Caco-2 (cell line): ENCODE results near the gene TMTC2. TPM values are rescaled to one million over a fixed set of nuclear protein-coding genes. Genes with fewer than 3 reads are reported as not detected.

Experiments used
- BruUV-seq: library from RNA; stranded (reverse); fragments of 400-500 nt; replicated peaks from 2 replicates; lab custom pipeline; 2021; lab: Mats Ljungman, UMichigan
- CTCF ChIA-PET: fragments of 300-600 bp; sonication (Branson Sonifier 250); formaldehyde crosslinking; loops from one replicate; lab custom pipeline; 2022; ENCODE audit warnings: antibody characterized with exemption; lab: Charles Lee
- POLR2A ChIA-PET: fragments of 300-600 bp; sonication (Branson Sonifier 250); formaldehyde crosslinking; loops from one replicate; lab custom pipeline; 2022; ENCODE audit warnings: antibody characterized with exemption; lab: Charles Lee
- DNase-seq, 2 experiments: peaks; one replicate each; pipeline versions ENCODE4 v3.0.0 to v3.0.0-alpha.2; 2020 to 2022
- H3K27me3 ChIP-seq: replicated peaks from 2 replicates; pipeline ENCODE4 v1.6.0; 2011; ENCODE audit warnings: low read length; ENCODE audit not compliant: control insufficient read depth, insufficient read depth
- H3K36me3 ChIP-seq: 2 replicates; pipeline ENCODE4 v1.5.1; 2011; ENCODE audit warnings: low read length; ENCODE audit not compliant: control insufficient read depth, insufficient read depth
- H3K4me1 ChIP-seq: fragments of 250-450 bp; sonication (Bioruptor Pico); 2 replicates; pipeline ENCODE4 v1.5.1; 2020; ENCODE audit warnings: mild to moderate bottlenecking
- H3K4me3 ChIP-seq: 2 replicates; pipeline ENCODE4 v1.5.1; 2011; ENCODE audit warnings: low read depth, mild to moderate bottlenecking, control low read depth, low read length
- H3K9me3 ChIP-seq: fragments of 250-450 bp; sonication (Bioruptor Pico); 2 replicates; pipeline ENCODE4 v1.5.1; 2020; ENCODE audit warnings: mild to moderate bottlenecking, moderate library complexity
- H3K27ac Mint-ChIP-seq: one replicate; pipeline ENCODE4 v1.8.0; 2022; ENCODE audit warnings: mixed read lengths; ENCODE audit not compliant: unreplicated experiment
- H3K27me3 Mint-ChIP-seq: one replicate; pipeline ENCODE4 v1.8.0; 2022; ENCODE audit warnings: mixed read lengths; ENCODE audit not compliant: insufficient read depth, unreplicated experiment
- H3K36me3 Mint-ChIP-seq: one replicate; pipeline ENCODE4 v1.8.0; 2022; ENCODE audit warnings: mild to moderate bottlenecking, mixed read lengths; ENCODE audit not compliant: insufficient read depth, unreplicated experiment
- H3K4me1 Mint-ChIP-seq: one replicate; pipeline ENCODE4 v1.8.0; 2022; ENCODE audit warnings: low read depth, mixed read lengths; ENCODE audit not compliant: unreplicated experiment
- H3K4me3 Mint-ChIP-seq: one replicate; pipeline ENCODE4 v1.8.0; 2022; ENCODE audit warnings: mild to moderate bottlenecking, moderate library complexity, mixed read lengths; ENCODE audit not compliant: unreplicated experiment
- H3K9me3 Mint-ChIP-seq: one replicate; pipeline ENCODE4 v1.8.0; 2022; ENCODE audit warnings: mixed read lengths; ENCODE audit not compliant: unreplicated experiment
- intact Hi-C: fragments of 100-400 bp; cut with micrococcal nuclease; formaldehyde crosslinking; loops from one replicate; pipeline ENCODE4 v1.10.0; 2022; ENCODE audit not compliant: unreplicated experiment
- total RNA-seq: library from RNA; stranded (reverse); gene quantifications from 2 replicates; pipeline ENCODE4 v1.2.3, GENCODE V29; 2022
- TF ChIP-seq, protein P1 (sequence below), 2 experiments: fragments of 200-600 bp in 1 of 2; IDR thresholded peaks; 1 replicate in 1 of 2; 2 replicates in 1 of 2; pipeline versions ENCODE4 v1.5.1 to v1.8.0; 2011 to 2022; ENCODE audit warnings: antibody characterized with exemption in 1 of 2, control low read depth in 1 of 2, inconsistent platforms in 1 of 2, low read depth in 1 of 2, low read length in 1 of 2, mild to moderate bottlenecking in 1 of 2, moderate library complexity in 1 of 2; ENCODE audit not compliant: insufficient read depth in 1 of 2, severe bottlenecking in 1 of 2, unreplicated experiment in 1 of 2

TMTC2 gene
- total RNA-seq, 1 experiment from 2014 or later: 2.2 TPM

DNA sequence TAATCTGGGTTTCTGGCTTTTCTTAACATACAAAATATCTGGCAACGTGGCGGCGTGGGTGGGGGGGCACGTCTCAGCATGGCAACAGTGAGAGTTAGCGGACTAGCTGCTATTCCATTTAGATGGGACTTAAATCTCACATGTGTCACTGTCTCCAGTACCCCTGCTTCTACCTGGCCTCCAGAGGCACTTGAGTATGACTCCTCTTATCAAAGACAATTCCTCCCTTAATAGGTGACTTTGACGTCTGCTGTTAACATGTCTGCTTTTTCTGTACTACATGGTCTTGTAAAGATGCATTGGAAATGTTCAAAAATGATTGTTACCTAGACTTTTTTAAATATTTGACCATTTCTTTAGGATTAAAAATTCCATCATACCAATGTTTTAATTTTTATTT, 456.2 kb downstream of the TMTC2 start:
- intact Hi-C loops: no loop called here
- H3K9me3 Mint-ChIP-seq: peaks cover 13% of the 10 kb centered on the region
- POLR2A ChIA-PET: no interaction called here
- no peaks in the 10 kb centered on the region for H3K27me3 Mint-ChIP-seq
- no peaks in the 10 kb centered on the region for H3K36me3 Mint-ChIP-seq
- Histone ChIP-seq H3K4me1 (no peaks in the 10 kb centered on the region), H3K4me3 (no peak overlapping the region), H3K36me3 (no peaks in the 10 kb centered on the region), H3K9me3 (peaks cover 8% of the 10 kb centered on the region; the same call in 1 of the 2 replicates), H3K27me3 (no peaks in the 10 kb centered on the region)
- H3K4me3 Mint-ChIP-seq: no peak overlapping the region
- BruUV-seq: no TSS peak
- TF ChIP-seq, protein P1, sequence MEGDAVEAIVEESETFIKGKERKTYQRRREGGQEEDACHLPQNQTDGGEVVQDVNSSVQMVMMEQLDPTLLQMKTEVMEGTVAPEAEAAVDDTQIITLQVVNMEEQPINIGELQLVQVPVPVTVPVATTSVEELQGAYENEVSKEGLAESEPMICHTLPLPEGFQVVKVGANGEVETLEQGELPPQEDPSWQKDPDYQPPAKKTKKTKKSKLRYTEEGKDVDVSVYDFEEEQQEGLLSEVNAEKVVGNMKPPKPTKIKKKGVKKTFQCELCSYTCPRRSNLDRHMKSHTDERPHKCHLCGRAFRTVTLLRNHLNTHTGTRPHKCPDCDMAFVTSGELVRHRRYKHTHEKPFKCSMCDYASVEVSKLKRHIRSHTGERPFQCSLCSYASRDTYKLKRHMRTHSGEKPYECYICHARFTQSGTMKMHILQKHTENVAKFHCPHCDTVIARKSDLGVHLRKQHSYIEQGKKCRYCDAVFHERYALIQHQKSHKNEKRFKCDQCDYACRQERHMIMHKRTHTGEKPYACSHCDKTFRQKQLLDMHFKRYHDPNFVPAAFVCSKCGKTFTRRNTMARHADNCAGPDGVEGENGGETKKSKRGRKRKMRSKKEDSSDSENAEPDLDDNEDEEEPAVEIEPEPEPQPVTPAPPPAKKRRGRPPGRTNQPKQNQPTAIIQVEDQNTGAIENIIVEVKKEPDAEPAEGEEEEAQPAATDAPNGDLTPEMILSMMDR (IDR thresholded peaks at IDR 0.05; ENCODE audit: insufficient read depth in 1 of 2, low read depth in 1 of 2, low read length in 1 of 2, severe bottlenecking in 1 of 2, unreplicated experiment in 1 of 2): no peak
- CTCF ChIA-PET: no interaction called here
- H3K27ac Mint-ChIP-seq: no peak overlapping the region
- H3K4me1 Mint-ChIP-seq: no peaks in the 10 kb centered on the region
- DNase-seq: no peak

DNA sequence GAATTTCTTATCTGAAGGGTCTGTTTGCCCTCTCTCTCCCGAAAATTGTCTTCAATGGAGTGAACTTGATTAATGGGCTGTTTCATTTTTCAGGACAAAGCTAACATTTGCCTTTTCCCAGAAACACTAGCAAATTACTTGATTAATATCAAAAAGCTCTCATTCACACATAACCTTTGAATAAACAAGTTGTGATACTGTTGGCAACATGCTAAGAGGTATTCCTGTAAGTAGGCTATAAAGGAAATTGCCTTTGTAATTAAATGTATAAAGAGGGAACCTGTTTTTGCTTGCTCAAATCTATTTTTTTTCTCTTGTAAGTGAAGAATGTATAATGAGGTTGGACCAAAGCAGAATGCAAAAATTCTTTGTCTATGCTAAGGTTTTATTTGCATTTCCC, 457.2 kb downstream of the TMTC2 start:
- H3K36me3 Mint-ChIP-seq: no peaks in the 10 kb centered on the region
- CTCF ChIA-PET: no interaction called here
- Histone ChIP-seq H3K9me3 (peaks cover 8% of the 10 kb centered on the region; the same call in 1 of the 2 replicates), H3K36me3 (no peaks in the 10 kb centered on the region), H3K4me1 (no peaks in the 10 kb centered on the region), H3K27me3 (no peaks in the 10 kb centered on the region), H3K4me3 (no peak overlapping the region)
- H3K4me1 Mint-ChIP-seq: no peaks in the 10 kb centered on the region
- H3K27ac Mint-ChIP-seq: no peak overlapping the region
- H3K27me3 Mint-ChIP-seq: no peaks in the 10 kb centered on the region
- H3K9me3 Mint-ChIP-seq: peaks cover 13% of the 10 kb centered on the region
- intact Hi-C loops: no loop called here
- TF ChIP-seq, protein P1 (IDR thresholded peaks at IDR 0.05; ENCODE audit: insufficient read depth in 1 of 2, low read depth in 1 of 2, low read length in 1 of 2, severe bottlenecking in 1 of 2, unreplicated experiment in 1 of 2): no peak
- H3K4me3 Mint-ChIP-seq: no peak overlapping the region
- DNase-seq: no peak
- POLR2A ChIA-PET: no interaction called here
- BruUV-seq: no TSS peak

DNA sequence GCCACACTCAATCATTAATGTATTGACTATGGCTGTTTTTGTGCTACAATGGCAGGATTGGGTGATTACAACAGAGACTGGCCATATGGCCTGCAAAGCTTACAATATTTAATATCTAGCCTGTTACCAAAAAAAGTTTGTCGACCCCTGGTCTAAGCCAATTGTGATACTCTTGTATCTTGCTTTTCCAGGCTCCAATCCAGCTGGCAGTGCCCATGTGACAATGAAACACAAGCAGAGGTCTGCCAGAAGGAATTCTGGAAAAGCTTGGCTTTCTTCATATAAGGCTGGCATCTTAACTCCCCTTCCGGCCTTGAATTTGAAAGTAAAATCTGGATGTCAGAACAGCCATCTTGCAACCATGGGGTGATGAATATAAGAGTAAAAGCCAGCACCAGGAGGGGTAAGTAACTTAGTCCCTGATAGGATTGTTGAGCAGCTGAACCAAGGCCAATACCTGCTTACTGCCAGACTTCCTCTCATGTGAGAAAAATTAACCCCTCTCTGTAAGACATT, 458.7 kb downstream of the TMTC2 start:
- H3K27me3 Mint-ChIP-seq: peaks cover 1% of the 10 kb centered on the region
- no peaks in the 10 kb centered on the region for H3K4me1 Mint-ChIP-seq
- Histone ChIP-seq H3K4me1 (no peaks in the 10 kb centered on the region), H3K36me3 (no peaks in the 10 kb centered on the region), H3K4me3 (no peak overlapping the region), H3K27me3 (no peaks in the 10 kb centered on the region), H3K9me3 (no peaks in the 10 kb centered on the region)
- H3K4me3 Mint-ChIP-seq: no peak overlapping the region
- ChIA-PET CTCF (no interaction called here), POLR2A (no interaction called here)
- peaks cover 13% of the 10 kb centered on the region for H3K9me3 Mint-ChIP-seq
- no TSS peak for BruUV-seq
- no peaks in the 10 kb centered on the region for H3K36me3 Mint-ChIP-seq
- H3K27ac Mint-ChIP-seq: no peak overlapping the region
- intact Hi-C loops: no loop called here
- TF ChIP-seq, protein P1 (IDR thresholded peaks at IDR 0.05; ENCODE audit: insufficient read depth in 1 of 2, low read depth in 1 of 2, low read length in 1 of 2, severe bottlenecking in 1 of 2, unreplicated experiment in 1 of 2): no peak
- no peak for DNase-seq
